HG03159 (cell line): Measurements from ENCODE around the gene GABRB1.

ENCODE experiments used
- ATAC-seq: cut with Tn5 transposase; IDR thresholded peaks from one replicate; pipeline ENCODE4 v1.9.1; 2021; ENCODE audit warnings: mild to moderate bottlenecking, moderate library complexity; ENCODE audit not compliant: unreplicated experiment

Gene GABRB1

GRCh38 chr4:47045261-47045660, 13.9 kb downstream of the GABRB1 start:
- ATAC-seq: no peak

- no peak for ATAC-seq
These were observed 18.0 kb downstream of the GABRB1 start for GRCh38 chr4:47049347-47049746.

GRCh38 chr4:47050761-47051725, 19.7 kb downstream of the GABRB1 start:
- ATAC-seq: no peak

- no peak for ATAC-seq
These were observed 22.1 kb downstream of the GABRB1 start for GRCh38 chr4:47053485-47053884.

GRCh38 chr4:47054130-47054529, 22.8 kb downstream of the GABRB1 start:
- ATAC-seq: no peak

- ATAC-seq: no peak
These were observed 26.6 kb downstream of the GABRB1 start for GRCh38 chr4:47057991-47058390.

GRCh38 chr4:47060561-47060960, 29.2 kb downstream of the GABRB1 start:
- no peak for ATAC-seq

- no peak for ATAC-seq
These were observed 30.1 kb downstream of the GABRB1 start for GRCh38 chr4:47061435-47061834.

GRCh38 chr4:47065051-47065481, 33.7 kb downstream of the GABRB1 start:
- no peak for ATAC-seq

GRCh38 chr4:47068986-47069385, 37.6 kb downstream of the GABRB1 start:
- no peak for ATAC-seq

- no peak for ATAC-seq
These were observed 40.6 kb downstream of the GABRB1 start for GRCh38 chr4:47071901-47072341.

GRCh38 chr4:47073647-47074046, 42.3 kb downstream of the GABRB1 start:
- ATAC-seq: no peak

GRCh38 chr4:47074816-47075215, 43.4 kb downstream of the GABRB1 start:
- ATAC-seq: no peak

- no peak for ATAC-seq
These were observed 43.9 kb downstream of the GABRB1 start for GRCh38 chr4:47075262-47075661.

- no peak for ATAC-seq
These were observed 44.6 kb downstream of the GABRB1 start for GRCh38 chr4:47075919-47076318.

GRCh38 chr4:47084111-47084510, 52.7 kb downstream of the GABRB1 start:
- no peak for ATAC-seq

- ATAC-seq: no peak
These were observed 53.4 kb downstream of the GABRB1 start for GRCh38 chr4:47084795-47085194.

GRCh38 chr4:47088298-47088697, 56.9 kb downstream of the GABRB1 start:
- no peak for ATAC-seq

GRCh38 chr4:47095884-47096283, 64.5 kb downstream of the GABRB1 start:
- ATAC-seq: no peak

GRCh38 chr4:47101453-47101852, 70.1 kb downstream of the GABRB1 start:
- no peak for ATAC-seq

GRCh38 chr4:47104986-47105385, 73.6 kb downstream of the GABRB1 start:
- no peak for ATAC-seq

GRCh38 chr4:47106561-47106960, 75.2 kb downstream of the GABRB1 start:
- ATAC-seq: no peak
